Anterior cingulate cortex (tissue), 58 donors: Measurements from ENCODE around the gene AKAP13.
A peak's percentile ranks its signal among the peaks of the same experiment; 100 is the strongest.

ENCODE experiments used
- DNase-seq, 58 donors: peaks; one replicate each; lab custom pipeline; 2025; lab: John Stamatoyannopoulos, UW

Gene AKAP13

DNA sequence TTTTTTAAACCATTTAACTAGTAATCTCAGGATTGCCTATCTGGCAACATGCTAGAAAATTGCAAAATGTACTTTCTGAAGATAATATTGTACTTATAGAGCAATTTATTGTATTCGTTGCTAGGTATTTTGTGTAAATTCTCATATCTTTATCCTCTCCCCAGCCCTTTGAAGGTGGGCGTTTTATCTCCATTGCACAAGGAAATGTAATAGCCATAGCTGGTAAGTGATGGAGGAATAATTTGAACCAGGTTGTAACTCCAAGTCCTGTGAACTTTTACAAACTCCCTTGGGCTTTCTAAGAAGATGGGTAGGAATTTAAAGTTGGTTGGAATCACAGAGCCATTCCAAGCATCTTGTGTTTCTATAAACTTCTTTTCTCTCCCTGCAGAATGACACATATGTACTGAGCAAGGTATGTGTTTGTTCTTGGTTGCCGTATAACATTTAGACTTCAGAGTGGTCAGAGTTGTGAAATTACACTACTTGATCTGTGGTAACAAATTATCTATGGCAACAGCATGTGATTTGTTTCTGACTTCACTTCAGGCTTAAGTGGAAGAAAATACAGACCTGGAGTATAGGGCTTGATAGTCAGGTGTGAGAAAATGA lies 170.9 kb downstream of the AKAP13 start:
- no peak for DNase-seq

DNA sequence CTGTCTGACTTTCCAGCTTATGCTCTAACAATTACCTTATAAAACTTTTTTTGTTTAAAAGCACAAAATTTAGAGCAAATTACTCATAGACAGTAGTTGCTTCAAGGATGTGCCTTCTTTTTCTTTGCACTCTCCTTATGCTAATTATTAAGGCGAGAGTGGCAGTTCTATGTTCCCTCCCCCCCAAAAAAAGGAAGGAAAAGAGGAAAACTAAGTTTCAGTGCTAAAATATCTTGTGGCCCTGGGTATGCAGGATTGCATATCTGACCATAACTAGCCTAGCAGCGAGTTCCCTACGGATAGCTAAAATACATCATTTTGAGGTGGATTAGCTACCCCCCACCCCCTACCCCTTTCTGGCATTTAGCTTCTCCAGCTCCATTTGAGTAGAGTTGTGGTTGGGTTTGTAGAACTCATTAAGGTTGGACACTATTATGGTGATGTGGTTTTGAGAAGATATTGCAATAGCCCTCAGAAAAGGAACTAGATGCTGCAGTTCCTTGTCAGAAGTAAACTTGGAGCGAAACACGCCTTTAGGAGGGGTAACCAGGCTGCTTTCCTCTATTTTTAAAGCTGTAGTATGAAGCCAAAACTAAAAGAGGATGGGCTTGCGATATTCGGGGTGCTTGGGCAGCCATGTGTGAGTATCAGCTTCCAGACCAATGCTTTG lies 174.6 kb downstream of the AKAP13 start:
- no peak for DNase-seq

GRCh38 chr15:85555875-85556617 lies 175.6 kb downstream of the AKAP13 start:
- DNase-seq, result no peak

DNA sequence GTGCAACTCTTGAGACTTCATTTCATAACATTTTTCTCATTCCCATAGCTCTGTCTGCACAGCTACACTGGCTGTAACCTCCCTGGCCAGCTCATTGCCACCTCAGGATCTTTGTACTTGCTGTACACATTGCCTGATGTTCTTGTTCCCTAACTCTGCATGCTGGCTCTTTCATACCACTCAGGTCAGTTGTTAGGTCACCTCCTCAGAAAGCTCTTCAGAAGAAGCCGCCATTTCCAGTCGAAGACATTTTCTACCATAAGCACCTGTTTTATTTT lies 176.2 kb downstream of the AKAP13 start:
- no peak for DNase-seq

DNA sequence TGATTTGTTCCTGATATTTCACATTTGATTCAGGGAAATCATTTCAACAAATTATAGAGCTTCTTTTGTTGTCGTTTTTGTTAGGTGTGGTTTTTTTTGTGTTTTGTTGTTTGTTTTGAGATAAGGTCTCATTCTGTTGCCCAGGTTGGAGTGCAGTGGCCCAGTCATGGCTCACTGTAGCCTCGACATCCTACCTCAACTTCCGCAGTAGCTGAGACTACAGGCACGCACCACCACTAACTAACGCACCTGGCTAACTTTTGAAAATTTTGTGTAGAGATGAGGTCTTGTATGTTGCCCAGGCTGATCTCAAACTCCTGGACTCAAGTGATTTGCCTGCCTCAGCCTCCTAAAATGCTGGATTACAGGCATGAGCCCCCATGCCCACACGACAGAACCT lies 177.0 kb downstream of the AKAP13 start:
- no peak for DNase-seq

DNA sequence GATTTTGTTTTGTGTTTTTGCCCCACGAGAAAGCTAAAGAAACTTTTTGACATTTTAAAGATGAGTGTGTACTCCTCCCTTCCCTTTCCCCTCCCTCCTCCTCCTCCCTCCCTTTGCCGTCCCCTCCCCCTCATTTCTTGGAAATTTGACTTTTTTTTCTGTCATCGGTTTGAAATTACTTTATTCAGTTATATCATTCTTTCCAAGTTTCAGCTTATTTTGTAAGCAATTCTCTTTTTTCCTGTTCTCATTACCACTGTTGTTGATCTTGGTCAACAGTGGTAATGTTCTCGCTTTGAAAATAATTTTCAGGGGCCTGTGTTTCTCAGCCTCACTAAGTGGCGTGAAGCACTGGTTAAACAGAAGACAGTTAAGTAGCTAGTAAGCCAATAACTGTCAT lies 178.4 kb downstream of the AKAP13 start:
- no peak for DNase-seq

DNA sequence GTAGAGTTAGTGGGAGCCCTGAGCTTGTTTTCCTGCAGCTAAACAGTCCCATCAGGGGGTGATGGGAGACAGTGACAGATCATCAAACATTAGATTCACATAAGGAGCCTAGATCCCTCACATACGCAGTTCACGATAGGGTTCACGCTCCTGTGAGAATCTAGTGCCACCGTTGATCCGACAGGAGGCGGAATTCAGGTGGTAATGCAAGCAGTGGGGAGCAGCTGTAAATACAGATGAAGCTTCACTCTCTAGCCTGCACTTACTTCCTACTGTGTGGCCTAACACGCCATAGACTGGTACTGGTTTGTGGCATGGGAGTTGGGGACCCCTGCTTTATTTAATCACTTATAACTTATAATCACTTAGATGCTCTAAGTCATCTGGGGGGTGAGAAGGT lies 179.1 kb downstream of the AKAP13 start:
- no peak for DNase-seq

- no peak for DNase-seq
These were observed 182.4 kb downstream of the AKAP13 start for GRCh38 chr15:85562824-85563223.

GRCh38 chr15:85563328-85563727 lies 182.9 kb downstream of the AKAP13 start:
- DNase-seq, result no peak

DNA sequence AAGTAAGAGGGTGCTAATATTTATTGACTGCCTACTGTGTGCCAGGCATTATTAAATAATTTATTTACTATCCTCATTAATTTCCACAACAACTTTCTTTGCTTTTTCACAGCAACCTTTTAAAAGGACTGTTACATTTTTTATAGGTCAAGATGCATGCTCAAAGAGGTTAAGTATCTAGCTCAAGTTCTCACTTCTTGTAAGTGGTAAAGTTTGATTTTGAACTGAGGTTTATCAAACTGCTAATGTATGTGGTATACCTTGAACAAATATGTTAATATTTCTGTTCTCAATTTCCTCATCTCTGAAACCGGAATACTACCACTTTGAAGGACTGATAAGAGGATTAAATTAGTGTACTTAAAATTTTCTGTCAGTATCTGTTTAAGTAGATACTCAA lies 183.3 kb downstream of the AKAP13 start:
- no peak for DNase-seq

DNA sequence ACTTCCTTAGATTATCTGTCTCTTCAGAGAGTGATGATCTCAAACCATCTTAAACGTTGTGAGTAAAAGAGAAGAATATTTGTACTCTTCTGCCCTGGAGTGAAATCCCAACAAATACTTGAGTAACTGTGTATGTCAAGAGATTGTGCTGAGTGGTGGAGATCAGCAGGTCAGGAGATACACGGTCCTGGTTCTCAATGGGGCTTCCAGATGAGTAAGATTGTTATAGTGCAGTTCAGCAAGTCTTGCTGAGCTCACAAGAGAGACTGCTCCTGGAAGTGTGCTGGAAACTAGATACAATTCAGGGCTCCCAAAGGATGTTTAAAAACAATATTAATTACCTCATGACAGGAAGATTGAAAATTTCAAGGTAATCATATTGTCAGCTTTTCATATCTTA lies 184.3 kb downstream of the AKAP13 start:
- DNase-seq, result no peak

GRCh38 chr15:85568261-85568808 lies 187.9 kb downstream of the AKAP13 start:
- no peak for DNase-seq

GRCh38 chr15:85570336-85570735 lies 189.9 kb downstream of the AKAP13 start:
- DNase-seq, result no peak

GRCh38 chr15:85571780-85572179 lies 191.4 kb downstream of the AKAP13 start:
- DNase-seq, result no peak

GRCh38 chr15:85576392-85576791 lies 196.0 kb downstream of the AKAP13 start:
- no peak for DNase-seq

DNA sequence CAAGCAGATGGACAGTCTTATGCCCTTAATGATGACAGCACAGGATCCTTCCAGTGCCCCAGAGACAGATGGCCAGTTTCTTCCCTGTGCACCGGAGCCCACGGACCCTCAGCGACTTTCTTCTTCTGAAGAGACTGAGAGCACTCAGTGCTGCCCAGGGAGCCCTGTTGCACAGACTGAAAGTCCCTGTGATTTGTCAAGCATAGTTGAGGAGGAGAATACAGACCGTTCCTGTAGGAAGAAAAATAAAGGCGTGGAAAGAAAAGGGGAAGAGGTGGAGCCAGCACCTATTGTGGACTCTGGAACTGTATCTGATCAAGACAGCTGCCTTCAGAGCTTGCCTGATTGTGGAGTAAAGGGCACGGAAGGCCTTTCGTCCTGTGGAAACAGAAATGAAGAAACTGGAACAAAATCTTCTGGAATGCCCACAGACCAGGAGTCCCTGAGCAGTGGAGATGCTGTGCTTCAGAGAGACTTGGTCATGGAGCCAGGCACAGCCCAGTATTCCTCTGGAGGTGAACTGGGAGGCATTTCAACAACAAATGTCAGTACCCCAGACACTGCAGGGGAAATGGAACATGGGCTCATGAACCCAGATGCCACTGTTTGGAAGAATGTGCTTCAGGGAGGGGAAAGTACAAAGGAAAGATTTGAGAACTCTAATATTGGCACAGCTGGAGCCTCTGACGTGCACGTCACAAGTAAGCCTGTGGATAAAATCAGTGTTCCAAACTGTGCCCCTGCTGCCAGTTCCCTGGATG lies 198.7 kb downstream of the AKAP13 start:
- no peak for DNase-seq

DNA sequence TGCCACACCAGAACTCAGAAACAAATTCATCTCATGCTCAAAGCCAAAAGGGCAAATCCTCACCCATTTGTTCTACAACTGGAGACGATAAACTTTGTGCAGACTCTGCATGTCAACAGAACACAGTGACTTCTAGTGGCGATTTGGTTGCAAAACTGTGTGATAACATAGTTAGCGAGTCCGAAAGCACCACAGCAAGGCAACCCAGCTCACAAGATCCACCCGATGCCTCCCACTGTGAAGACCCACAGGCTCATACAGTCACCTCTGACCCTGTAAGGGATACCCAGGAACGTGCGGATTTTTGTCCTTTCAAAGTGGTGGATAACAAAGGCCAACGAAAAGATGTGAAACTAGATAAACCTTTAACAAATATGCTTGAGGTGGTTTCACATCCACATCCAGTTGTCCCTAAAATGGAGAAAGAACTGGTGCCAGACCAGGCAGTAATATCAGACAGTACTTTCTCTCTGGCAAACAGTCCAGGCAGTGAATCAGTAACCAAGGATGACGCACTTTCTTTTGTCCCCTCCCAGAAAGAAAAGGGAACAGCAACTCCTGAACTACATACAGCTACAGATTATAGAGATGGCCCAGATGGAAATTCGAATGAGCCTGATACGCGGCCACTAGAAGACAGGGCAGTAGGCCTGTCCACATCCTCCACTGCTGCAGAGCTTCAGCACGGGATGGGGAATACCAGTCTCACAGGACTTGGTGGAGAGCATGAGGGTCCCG lies 199.7 kb downstream of the AKAP13 start:
- peak in 1 of 58 donors; percentile 8 for DNase-seq

DNA sequence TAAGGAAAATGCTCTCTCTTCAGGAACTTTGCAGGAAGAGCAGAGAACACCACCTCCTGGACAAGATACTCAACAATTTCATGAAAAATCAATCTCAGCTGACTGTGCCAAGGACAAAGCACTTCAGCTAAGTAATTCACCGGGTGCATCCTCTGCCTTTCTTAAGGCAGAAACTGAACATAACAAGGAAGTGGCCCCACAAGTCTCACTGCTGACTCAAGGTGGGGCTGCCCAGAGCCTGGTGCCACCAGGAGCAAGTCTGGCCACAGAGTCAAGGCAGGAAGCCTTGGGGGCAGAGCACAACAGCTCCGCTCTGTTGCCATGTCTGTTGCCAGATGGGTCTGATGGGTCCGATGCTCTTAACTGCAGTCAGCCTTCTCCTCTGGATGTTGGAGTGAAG lies 200.5 kb downstream of the AKAP13 start:
- DNase-seq, result peak in 1 of 58 donors; percentile 13

DNA sequence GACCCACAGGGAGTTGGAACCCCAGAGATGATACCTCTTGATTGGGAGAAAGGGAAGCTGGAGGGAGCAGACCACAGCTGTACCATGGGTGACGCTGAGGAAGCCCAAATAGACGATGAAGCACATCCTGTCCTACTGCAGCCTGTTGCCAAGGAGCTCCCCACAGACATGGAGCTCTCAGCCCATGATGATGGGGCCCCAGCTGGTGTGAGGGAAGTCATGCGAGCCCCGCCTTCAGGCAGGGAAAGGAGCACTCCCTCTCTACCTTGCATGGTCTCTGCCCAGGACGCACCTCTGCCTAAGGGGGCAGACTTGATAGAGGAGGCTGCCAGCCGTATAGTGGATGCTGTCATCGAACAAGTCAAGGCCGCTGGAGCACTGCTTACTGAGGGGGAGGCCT lies 201.1 kb downstream of the AKAP13 start:
- DNase-seq, result peak in 4 of 58 donors; percentile 2 to 36 (median 11)
